ENCODE results near the gene TRMT10B.

GRCh38 chr9:37705787-37706186, 47.8 kb upstream of the TRMT10B start:
- TF ChIP-seq ISL1 (CRISPR knock-in tag; IDR thresholded peaks at IDR 0.05) (no peak), CSDC2 (CRISPR knock-in tag; IDR thresholded peaks at IDR 0.05) (no peak), POU6F1 (CRISPR knock-in tag; IDR thresholded peaks at IDR 0.05; ENCODE audit: borderline replicate concordance, low read depth) (no peak)

Measured in SK-N-SH treated with all-trans-retinoic acid at 6 μM for 48 hours (cell line).